ENCODE data around the gene GPR143.

The GPR143 gene

DNA sequence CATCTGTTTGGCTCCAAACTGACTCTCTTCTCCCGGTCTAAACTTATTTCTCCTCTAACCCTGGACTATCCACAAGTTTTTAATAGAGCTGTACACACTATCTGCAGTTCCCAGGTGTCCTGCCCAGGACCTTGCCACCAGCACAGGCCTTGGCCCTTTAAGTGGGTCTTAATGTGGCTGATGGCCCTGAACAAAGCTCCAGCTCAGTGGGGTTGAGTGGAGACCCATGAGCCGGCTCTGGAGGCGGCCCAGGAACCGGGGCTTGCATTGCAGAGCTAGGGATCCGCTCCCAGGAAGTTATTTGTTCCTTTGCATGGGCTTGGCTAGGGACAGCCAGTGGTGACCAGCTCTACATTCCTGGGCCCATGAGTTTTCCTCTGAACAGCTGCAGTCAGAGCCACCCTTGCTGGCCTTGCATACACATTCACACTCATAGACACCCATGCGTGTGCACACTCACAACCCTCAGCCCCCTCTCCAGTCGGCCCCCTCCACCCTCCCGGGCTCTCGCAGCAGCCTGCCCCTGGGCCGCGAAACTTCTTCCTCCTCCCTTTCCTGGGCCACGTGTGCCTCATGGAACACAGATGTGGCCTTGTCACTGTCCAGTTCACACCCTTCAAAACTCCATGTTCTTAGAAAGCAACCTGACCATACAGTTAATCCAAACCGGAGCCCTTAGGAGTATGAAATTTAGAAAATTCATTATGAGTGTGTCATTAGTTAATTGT, 58.2 kb downstream of the GPR143 start:
- DNase-seq = no peak

DNA sequence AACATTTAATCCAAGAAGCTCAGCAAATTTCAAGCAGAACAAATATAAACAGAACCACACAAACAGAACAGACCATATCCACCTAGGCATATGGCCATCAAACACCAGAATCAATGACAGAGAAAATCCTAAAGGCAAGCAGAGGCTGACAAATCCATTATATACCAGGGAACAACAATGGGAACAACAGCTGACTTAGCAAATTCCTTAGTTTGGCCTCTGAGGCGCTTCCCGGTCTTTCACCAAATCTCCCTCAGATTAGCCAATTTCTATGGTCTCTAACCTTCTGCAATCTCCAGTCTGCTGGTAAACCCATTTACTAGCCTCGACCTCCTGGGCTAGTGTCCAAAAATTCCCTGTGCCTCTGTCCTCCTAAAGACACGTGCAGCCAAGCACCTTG, 59.2 kb downstream of the GPR143 start:
- DNase-seq = no peak

DNA sequence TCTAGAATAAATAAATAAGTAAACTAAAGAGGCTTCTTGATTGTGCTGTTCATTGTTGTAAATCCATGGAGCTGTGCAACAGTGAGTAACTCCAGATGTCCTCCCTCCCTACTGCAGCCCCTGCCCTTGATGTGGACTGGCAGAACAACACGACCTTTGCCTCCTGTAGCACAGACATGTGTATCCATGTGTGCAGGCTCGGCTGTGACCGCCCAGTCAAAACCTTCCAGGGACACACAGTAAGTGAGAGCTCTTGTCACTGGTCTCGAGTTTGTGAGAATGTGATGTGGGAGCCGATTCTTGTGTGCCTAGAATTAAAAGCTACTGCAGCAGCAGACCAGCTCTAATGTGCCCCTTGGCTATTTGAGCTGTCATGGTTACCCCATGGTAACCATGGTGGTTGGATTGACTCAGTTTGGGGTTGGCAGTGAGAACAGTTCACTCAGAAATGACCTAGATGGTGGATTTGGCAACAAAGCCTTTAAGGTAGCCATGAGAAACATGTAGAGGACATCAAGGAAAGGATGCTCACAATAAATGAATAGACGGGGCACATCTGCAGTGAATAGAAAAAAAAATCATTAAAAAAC, 60.7 kb downstream of the GPR143 start:
- DNase-seq = no peak

DNA sequence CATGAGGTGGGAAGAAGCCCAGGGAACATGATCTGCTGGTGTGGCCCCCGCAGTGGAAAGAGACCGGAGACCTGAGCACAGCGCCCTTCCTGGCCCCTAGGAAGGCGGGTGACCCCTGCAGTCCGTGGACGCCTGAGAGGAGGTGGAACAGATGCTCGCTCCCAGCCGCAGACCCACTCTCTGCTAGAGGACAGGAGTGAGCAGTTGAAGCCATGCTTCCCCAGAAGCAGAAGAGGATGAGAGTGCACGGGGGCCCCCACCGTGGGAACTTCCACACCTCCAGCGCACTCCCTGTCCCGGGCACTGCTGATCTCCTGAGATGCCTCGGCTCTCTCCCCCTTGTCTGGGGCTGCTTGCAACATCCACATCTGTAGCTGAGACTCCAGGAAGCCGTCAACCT, 62.2 kb downstream of the GPR143 start:
- DNase-seq = no peak

DNA sequence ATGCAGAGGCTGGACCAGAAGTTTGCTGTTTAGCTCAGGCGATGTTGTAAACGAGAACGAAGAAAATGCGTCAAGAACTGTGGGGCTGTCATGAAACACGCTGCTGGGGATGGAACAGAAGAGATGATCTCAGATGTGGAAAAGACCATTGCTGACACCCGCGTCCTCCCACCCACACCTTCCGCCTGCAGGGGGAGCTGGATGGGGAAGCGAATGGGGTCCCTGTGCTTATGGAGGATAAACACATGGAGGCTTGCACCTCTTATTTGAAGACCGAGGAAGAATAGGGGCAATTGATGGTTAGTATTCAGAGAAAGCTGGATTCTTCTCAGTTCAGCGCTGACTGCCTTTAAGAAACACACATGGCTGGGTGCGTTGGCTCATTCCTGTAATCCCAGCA, 63.9 kb downstream of the GPR143 start:
- DNase-seq = no peak

DNA sequence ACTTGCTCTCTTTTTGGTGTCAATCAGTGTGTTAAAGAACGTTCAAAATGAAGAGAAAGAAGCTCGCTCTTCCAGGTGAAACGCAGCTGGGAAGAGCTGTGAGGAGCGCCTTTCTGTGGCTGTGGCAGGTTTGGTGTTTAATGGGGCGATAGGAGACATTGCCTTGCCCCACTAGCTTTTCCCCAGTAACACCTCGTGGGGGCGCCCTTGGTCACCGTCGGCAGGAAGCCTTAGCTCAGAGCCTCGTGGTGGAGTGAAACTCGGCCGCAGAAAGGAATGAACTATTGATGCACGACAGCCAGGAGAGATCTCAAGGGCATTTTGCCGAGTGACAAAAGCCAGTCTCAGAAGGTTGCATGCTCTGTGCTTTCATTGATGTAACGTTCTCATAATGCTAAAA, 65.1 kb downstream of the GPR143 start:
- DNase-seq = no peak

DNA sequence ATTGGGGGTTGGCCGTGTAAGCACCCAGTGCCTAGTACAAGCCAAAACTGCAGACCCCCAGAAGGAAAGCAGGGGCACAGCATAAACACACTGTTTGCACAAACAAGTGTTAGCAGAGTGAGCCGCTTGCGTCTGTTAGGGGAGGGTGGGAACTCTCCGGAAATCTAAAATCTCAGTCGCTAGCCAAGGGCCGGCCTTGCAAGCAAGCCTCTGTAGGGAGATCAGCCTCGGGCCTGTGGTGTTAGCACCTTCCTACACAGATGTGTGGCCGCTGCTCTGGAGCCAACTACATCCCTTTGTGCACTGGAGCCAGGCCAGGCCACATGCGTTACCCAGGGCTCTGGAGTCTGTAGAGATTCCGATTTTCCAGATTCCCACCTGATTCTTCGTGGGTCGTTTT, 67.1 kb downstream of the GPR143 start:
- DNase-seq = no peak

DNA sequence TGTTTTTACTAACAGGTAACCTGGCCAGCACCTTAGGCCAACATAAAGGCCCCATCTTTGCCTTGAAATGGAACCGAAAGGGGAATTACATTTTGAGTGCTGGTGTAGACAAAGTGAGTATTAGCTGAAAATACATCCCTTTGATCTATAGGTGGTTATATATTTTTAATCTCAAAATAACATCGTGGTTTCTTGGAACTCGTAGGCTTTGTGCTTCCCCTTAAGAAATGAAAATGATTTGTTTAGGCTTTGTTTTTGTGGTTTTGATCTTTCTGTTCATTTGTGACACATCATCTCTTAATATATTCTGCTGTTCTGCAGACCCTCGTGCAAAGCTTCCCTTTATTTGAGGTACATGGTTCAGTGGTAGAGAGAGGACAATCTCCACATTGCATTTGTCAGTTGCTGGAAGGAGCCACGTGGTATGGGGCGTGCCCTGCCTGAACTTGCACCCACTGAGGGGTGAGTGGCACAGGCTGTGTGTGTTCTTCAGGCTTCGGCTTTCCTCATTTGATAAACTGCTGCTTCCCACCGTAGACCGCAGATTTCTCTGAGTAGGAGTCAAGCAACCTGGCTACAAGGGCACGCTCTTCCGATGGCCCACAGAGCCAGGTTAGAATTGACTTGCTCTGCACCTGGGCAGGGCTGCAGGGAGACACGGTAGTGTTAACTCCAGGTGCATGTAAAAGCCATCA, 72.2 kb downstream of the GPR143 start:
- no peak for DNase-seq

DNA sequence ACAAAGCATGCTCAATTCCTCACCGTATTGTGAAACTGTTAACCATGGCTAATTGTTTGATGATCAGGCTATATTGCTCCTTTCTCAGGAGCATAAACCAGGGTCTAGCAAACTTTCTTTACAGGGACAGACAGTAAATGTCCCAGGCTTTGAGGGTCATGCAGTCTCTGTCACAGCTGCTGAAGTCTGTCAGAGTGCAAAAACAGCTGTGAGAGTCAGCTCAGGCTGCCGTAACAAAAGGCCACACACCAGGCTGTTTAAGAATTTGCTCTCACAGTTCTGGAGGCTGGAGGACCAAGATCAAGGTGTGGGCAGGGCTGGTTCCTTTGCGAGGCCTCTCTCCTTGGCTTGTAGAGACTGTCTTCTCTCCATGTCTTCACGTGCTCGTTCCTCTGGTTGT, 75.6 kb downstream of the GPR143 start:
- no peak for DNase-seq

DNA sequence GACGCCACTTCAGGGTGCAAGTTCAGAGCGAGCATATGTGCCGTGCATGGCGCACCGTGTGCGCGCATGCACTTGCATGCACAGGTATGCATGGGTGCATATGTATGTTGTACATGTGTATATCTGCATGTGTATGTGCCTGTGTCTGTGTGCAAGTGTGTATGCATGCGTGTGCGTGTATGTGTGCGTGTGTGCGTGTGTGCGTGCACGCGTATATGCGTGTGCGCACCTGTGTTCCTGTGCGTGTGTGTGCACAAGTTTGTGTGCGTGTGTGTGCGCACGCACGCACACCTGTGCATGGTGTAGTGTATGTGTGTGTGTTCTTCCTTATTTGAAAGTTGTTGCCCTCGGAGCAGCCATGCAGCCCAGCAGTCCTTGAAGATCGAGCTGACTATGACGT, 76.8 kb downstream of the GPR143 start:
- DNase-seq = no peak

DNA sequence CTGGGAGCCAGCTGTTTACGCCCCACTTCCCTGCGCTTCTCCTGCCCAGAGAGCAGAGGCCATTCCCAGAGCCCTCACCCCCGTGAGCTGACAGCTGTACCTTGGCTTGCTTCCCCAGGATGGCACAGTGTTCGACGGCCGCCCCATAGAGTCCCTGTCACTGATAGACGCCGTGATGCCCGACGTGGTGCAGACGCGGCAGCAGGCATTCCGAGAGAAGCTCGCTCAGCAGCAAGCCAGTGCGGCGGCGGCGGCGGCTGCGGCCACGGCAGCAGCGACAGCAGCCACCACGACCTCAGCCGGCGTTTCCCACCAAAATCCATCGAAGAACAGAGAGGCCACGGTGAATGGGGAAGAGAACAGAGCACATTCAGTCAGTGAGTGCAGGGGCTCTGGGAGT, 77.7 kb downstream of the GPR143 start:
- no peak for DNase-seq

DNA sequence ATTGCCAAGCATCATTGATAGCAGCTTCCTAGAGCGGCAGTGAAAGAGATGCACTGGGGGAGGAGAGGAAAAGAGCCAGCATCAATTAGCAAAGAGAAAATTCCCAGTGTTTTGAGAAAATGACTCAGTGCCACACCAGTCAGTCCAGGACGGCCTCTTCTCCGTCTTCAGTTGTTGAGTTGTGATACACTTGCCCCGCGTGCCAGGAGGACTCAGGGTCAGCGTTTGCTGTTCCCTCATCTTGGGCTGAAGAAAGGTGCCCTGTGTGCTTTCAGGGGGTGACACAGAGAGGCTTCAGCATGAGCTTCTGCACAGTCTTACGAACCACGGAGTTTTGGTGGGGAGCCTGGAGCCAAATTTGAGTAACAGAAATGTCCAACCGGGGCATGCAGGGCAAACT, 82.3 kb downstream of the GPR143 start:
- DNase-seq = no peak

DNA sequence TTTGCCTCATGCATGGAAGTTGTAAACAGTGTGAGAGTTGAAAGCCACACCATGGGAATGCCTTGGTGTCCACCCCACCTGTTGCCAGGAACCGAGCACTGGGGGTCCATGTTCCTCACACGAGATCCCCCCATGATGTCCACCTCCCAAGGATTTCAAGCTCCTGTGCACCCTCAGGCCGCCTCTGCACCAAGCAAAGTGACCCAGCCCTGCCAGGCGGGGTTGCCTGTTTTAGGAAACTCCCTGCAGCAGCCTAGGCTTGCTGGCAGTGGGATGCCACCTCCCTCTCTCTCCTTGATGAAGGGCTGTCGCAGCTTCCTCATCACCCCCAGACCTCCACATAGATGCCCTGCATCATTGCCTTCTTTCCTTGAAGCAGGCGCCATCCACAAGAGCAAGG, 82.8 kb downstream of the GPR143 start:
- no peak for DNase-seq

DNA sequence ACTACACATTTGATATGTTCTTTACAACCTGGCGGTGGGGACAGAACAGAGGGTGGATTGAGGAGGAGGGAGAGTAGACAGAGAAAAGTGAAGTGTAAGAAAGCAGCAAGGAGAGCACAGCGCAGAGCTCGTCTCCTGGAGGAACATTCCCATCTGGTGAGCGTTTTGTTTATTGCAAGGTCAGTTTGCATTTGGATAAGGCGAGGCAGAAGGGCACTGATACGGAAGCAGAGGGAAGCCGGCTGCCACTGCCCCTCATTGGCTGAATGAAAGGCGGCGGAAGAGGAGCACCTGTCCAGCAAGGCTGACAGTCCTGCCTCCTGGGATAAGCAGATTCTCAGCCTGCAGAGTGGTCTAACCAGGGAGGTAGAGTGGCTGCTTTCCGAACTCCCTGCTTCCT, 83.2 kb downstream of the GPR143 start:
- DNase-seq = no peak

DNA sequence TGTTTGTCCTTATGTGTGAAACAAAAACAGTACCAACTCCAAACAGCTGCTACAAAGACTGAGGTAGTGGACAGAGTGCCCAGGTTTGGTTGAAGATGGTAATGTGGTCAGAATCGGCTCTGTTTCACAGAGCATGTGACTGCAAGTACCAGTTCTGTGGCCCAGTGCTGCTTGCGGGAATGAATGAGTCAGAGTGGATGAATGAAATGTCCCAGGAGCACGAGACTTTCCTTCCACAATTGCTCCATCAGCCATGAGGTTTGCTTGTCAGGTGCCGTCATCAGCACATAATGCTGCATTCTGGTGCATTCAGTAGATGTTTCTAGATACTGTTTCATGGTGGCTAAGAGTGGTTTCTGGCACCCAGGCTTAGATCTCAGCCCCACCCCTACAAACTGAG, 84.2 kb downstream of the GPR143 start:
- DNase-seq = no peak

DNA sequence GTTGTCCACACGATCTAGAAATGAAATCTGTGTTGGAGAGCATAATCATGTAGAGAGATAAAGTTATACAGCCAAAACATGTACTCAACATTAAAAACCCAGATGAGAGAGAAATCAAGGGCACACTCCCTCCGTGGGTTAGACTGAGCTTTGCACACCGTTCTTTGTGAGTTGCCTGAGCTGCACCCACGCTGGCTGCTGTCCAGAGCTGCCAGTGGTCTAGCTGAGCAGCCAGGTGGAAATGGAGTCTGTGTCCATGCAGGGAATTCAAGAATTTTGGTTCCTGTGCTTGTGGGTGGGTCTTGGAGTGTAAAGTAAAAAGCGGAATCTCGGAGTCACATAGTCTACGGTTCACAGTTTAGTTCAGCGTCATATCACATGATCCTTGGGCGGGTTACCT, 84.6 kb downstream of the GPR143 start:
- DNase-seq = no peak

DNA sequence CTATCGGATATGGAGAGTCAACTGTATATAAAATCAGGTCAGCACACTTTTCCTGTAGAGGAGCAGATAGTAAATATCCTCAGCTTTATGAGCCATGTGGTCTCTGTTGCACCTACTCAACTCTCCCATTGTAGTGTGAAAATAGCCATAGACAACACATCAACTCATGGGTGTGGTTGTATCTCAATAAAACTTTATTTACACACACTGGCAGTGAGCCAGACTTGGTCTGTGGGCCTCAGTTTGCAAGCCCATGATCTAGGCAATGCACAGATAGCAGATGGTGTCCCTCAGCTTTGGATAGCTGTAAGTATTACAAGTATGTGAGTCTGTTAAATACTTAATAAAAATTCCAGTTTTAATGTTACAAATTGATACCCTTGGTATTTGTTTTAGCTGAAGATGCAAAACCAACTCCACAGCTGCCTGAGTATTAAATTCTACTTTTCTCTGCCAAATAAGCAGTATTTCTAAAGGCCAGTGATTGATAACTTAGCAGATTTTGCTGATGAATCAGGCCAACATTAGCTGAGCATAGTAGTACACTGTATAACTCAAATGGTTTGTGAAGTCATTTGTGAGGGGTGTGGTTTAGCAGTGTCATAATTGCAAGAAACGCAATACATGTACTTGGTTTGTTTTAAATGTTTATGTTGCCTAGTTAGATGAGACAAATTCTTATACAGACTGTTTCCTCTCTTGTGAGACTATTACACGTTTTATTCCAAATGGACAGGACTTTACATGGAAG, 87.3 kb downstream of the GPR143 start:
- no peak for DNase-seq

DNA sequence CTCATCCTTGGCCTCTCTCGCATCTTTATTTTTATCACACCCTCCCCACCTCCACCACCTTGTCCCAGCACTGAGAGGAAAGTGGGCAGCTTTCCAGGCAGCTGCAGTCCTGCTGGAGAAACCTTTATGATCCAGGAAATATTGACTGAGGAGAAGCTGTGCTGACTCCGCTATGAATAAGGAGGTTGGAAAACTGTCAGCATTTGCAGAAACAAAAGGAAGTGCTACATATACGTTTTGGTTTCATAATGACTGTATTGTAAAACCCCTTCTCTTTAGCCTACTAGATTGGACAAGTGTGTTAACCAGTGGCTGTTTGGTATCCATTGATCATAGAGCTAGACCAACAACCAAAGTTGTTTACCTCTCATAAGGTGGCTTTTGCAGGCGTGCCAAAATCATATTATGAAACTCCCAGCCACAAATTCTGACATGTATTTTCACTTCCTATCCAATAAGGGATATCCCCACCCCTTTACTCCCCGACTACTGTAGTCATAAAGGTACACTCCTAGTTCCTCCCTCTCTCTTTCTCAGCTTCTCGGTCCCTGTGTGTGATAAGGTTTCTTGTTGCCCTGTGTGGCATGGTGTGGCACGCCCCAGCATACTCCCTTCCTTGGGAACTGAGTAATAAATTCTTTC, 88.4 kb downstream of the GPR143 start:
- no peak for DNase-seq

DNA sequence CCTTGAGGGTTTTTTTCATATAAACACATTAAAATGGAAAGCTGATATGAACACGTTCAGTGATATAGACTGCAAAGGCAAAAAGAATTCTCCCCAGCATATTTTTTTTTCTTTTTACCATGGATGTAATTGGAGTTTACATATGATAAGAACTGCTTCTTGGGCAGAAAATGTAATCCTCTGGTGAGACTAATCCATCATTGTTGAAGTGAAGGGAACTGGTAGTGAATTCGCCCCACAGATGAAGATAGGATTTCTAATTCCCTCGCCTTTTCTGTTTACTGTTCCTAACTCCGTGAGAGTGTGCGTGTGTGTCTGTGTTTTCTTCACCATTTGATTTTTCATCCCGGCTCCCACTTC, 88.9 kb downstream of the GPR143 start:
- DNase-seq = no peak

DNA sequence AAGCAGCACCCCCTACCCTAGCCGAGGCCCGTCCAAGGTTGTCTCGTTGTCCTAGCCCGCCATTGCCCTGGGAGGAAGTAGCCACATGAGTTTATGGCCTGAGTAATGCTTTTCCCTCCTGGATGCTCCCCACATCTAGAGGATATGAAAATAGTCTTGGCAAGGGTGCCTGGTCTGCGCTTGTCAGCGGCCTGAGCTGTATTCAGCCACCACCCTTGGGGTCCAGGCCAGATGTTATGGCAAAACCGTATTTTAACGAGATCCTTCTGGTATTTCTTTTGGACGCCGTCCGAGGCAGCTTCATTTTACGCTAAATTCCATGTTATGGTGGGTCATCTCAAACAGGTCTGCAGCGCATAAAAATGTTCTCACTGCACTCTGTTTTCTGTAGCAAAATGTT, 89.3 kb downstream of the GPR143 start:
- DNase-seq = no peak
